GM10847 (cell line): Measurements from ENCODE around the gene BACH1.

ENCODE experiments used
- POLR2A ChIP-seq: IDR thresholded peaks from 2 replicates; pipeline ENCODE4 v1.6.1; 2011; ENCODE audit not compliant: insufficient read length; ENCODE audit errors: extremely low read depth

BACH1 gene

DNA sequence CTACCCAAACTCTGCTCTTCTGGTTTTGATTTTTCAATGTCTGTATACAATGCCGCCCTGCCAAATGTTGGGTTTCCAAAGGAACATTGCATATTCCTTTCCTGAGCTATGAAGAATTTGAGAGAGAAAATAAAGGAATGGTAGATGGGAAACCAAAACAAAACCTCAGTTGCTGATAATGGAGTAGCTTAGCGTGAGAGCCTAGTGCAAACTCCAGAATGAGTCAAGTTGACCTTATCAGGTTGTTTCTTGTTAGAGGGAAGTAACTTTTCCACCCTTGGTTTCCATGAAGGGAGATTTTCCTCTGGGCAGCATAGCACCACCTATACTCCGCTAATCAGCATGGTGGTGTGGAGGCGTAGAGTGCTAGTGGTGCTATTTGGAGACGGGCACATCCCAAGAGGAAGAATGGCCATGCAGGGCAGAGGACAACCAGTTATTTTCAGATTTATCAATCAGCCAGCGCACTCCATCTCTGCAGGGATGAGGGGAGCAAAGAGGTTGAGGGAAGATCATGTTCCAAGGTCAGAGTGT, 51.6 kb downstream of the BACH1 start:
- no peak for TF ChIP-seq POLR2A

DNA sequence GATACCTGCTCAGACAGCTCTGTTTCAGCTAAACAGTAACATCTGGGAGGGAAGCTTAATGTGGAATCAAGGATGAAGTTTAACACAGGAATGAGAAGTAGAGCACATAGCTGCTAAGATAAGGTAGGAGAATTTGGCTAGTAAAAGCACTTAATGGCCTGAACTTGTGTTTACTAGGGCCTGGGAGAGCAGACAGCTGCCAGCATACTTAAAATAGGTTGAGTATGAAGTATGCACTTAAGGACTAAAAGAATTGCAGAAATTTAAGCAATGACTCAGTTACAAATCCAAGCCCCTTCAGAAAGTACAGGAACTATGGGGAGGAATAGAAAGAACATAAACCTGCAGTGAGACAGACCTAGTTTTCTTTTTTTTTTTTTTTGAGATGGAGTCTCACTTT, 53.0 kb downstream of the BACH1 start:
- no peak for TF ChIP-seq POLR2A

- no peak for TF ChIP-seq POLR2A
These were observed 61.0 kb downstream of the BACH1 start for GRCh38 chr21:29359718-29360117.

- TF ChIP-seq POLR2A = no peak
These were observed 62.4 kb downstream of the BACH1 start for GRCh38 chr21:29360799-29361765.

GRCh38 chr21:29362758-29363157, 64.0 kb downstream of the BACH1 start:
- no peak for TF ChIP-seq POLR2A

- TF ChIP-seq POLR2A = no peak
These were observed 67.0 kb downstream of the BACH1 start for GRCh38 chr21:29365661-29366265.

DNA sequence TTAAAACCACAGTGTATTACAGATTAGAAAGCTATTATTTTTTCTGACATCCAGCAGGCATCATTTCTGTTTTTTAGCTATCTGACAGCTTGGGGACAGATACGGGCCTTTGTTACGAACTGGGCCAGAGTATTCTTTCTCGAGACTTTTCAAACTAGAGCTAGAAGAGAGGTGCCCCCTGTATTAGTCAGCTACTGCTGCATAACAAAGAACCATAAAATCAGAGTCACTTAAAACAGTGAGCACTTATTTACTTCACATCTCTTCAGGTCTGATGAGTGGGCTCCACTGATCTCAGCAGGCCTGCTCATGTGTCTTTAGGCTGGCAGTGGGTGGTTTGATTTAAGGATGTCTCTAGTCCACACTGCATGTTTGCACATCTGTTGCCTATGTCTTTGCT, 67.8 kb downstream of the BACH1 start:
- no peak for TF ChIP-seq POLR2A

GRCh38 chr21:29367335-29367734, 68.6 kb downstream of the BACH1 start:
- TF ChIP-seq POLR2A = no peak

DNA sequence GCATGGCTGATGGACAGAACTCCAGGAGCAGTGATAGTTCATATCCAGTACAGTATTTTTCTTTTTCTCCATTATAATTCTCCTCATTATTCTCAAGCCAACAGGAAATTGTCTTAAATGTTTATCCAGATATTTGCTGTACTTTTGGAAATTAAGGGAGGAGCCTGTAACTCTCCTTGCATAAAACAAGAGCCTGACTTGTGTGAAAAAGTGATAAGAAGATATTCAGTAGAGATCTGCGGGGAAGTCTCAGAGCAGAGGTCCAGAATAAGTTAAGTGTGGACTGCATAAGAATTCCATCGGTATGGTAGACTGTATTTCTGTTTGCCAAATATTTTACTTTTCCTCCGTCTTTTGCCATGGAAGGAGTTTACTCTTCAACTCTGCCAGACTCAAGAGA, 70.2 kb downstream of the BACH1 start:
- TF ChIP-seq POLR2A = no peak

DNA sequence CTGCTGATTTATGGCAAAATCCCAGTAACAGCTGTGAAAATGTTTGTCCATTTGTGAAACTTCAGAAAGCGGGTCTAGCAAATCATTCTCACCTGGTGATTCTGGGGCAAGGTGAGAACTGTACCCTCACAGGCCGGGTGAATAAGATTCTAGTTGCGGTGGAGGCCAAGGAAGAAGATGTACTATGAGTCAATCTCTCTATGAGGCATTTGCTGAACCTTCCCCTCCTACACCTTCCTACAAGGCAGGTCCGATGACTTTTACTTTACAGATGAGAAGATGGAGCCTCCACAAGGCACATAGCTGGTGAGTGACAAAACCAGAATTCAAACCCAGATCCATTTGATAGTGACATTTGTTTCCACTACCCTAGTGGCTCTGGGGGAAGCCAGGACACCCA, 72.7 kb downstream of the BACH1 start:
- TF ChIP-seq POLR2A = no peak

DNA sequence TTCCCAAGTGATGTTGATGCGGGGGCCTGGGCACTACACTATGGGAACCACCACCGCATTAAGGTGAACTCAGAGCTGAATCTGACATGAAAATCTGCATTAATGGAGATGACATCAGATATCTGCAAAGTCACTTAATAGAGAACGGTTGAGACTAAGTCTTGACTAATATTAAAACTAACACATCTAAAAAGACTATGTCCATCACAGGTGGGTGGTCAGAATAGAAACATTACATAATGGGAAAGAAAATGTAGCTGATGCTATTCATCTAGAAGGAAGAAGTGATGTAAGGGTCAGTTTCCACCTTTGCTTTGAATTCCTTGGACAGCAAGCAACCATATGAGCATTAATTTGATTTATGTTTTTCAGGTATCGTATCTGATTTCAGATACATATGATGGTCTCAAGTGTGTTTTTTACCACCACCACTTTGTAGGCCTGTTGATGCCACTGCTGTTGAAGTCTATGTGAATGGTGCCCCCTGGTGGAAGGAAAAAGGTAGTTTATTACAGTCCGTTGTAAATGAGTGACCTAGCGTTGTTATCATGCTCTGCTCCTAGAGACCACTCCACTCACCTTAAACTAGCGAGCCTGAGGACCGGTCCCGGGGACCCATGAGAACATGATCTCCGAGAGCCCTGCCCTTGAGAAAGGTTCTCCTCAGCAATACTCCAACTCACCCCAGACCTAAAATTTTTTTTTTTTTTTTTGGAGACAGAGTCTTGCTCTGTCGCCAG, 73.5 kb downstream of the BACH1 start:
- no peak for TF ChIP-seq POLR2A

DNA sequence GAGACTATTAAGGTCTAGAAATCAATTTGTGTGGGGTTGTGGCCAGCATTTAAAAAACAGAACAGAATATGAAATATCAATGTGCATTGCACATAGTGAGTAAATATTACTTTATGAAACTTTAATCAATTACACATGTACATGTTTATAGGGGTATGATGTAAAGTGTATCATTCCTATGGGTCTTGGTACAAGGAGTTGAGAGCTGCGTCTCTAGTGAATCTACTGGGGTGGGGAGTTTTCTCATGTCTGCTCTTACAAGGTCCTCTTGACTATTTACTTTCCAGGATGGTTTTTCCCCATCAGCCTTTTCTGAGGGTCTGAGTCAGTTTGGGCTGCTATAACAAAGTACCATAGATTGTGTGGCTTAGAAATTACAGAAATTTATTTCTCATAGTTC, 75.8 kb downstream of the BACH1 start:
- no peak for TF ChIP-seq POLR2A

GRCh38 chr21:29376556-29376955, 77.8 kb downstream of the BACH1 start:
- no peak for TF ChIP-seq POLR2A

DNA sequence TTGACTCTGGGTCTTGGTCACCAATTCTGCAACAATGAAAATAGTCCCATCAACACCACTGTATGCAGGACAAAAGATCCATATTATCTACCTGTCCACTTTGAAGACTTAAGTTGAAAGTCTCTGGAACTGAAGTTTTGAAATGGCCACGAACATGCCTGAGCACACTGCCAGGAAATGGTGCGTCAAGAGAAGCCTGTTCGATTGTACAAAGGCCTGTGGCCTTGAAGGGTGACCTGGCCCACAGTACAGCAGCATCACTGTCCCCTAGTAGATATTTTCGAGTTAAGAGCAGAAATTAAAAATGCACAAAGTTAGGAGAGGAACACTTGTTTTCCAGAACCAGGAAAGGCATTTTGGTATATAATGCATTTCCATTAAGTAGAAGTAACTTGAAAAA, 78.5 kb downstream of the BACH1 start:
- no peak for TF ChIP-seq POLR2A

- no peak for TF ChIP-seq POLR2A
These were observed 80.1 kb downstream of the BACH1 start for GRCh38 chr21:29378832-29379231.
